Activated CD8-positive, alpha-beta T cell treated with anti-CD3 and anti-CD28 coated beads, Interleukin-2, amount 10 ng/mL, durations not matched to agents 7 days and 5 days (primary cell): ENCODE data around the gene BPIFB4. TPM values are rescaled to one million over a fixed set of nuclear protein-coding genes. Genes with fewer than 3 reads are reported as not detected.

Source experiments
- ATAC-seq: fragments of 150-1000 bp; cut with Tn5 transposase; one replicate; pipeline ENCODE4 v1.10.0; 2021; ENCODE audit warnings: moderate library complexity
- CTCF ChIA-PET: fragments of 350-600 bp; sonication (Branson Sonifier 250); formaldehyde crosslinking; loops from one replicate; lab custom pipeline; 2021; ENCODE audit warnings: antibody characterized with exemption; lab: Charles Lee
- POLR2A ChIA-PET: fragments of 350-600 bp; sonication (Branson Sonifier 250); formaldehyde crosslinking; loops from one replicate; lab custom pipeline; 2021; ENCODE audit warnings: antibody characterized with exemption; lab: Charles Lee
- DNase-seq: peaks from one replicate; pipeline ENCODE4 v3.0.0-alpha.2; 2020
- H3K27ac Mint-ChIP-seq: one replicate; pipeline ENCODE4 v1.8.0; 2021; ENCODE audit warnings: mild to moderate bottlenecking, mixed read lengths
- H3K27me3 Mint-ChIP-seq: one replicate; pipeline ENCODE4 v1.8.0; 2021; ENCODE audit warnings: low read depth, mixed read lengths
- H3K36me3 Mint-ChIP-seq: one replicate; pipeline ENCODE4 v1.8.0; 2021; ENCODE audit warnings: low read depth, mixed read lengths
- H3K4me1 Mint-ChIP-seq: one replicate; pipeline ENCODE4 v1.8.0; 2021; ENCODE audit warnings: low read depth, mixed read lengths
- H3K4me3 Mint-ChIP-seq: one replicate; pipeline ENCODE4 v1.8.0; 2021; ENCODE audit warnings: mild to moderate bottlenecking, mixed read lengths
- H3K9me3 Mint-ChIP-seq: one replicate; pipeline ENCODE4 v1.8.0; 2022; ENCODE audit warnings: mixed read lengths; ENCODE audit not compliant: insufficient read depth
- total RNA-seq, 2 experiments: library from RNA; stranded (reverse); gene quantifications; one replicate each; pipeline ENCODE4 v1.2.3, GENCODE V29; 2021

Gene BPIFB4
- total RNA-seq, 2 experiments from 2014 or later, result not detected

DNA sequence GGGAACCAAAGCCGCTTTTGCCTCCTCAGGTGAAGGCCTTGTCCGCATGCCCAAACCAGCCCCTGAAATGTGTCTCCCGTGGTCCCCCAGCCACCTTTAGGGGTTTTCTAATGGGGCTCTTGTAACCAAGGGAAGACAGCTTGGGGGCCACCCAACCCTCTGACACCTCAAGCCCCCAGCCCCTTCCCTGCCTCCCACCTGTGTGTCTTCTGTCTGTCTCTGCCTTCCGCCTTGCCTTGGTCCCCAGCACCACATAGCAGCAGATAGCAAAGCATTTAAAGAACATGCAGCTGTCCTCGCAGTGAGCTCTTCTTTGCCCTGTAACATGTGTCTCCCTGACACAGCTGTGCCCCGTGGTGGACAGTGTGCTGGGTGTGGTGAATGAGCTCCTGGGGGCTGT lies 16.2 kb upstream of the BPIFB4 start:
- Mint-ChIP-seq H3K27me3 (no peaks in the 10 kb centered on the region), H3K9me3 (no peaks in the 10 kb centered on the region), H3K27ac (no peak overlapping the region), H3K4me3 (no peak overlapping the region), H3K36me3 (no peaks in the 10 kb centered on the region), H3K4me1 (no peaks in the 10 kb centered on the region)
- DNase-seq, result no peak
- CTCF ChIA-PET, result no interaction called here
- no peak for ATAC-seq
- POLR2A ChIA-PET, result no interaction called here

DNA sequence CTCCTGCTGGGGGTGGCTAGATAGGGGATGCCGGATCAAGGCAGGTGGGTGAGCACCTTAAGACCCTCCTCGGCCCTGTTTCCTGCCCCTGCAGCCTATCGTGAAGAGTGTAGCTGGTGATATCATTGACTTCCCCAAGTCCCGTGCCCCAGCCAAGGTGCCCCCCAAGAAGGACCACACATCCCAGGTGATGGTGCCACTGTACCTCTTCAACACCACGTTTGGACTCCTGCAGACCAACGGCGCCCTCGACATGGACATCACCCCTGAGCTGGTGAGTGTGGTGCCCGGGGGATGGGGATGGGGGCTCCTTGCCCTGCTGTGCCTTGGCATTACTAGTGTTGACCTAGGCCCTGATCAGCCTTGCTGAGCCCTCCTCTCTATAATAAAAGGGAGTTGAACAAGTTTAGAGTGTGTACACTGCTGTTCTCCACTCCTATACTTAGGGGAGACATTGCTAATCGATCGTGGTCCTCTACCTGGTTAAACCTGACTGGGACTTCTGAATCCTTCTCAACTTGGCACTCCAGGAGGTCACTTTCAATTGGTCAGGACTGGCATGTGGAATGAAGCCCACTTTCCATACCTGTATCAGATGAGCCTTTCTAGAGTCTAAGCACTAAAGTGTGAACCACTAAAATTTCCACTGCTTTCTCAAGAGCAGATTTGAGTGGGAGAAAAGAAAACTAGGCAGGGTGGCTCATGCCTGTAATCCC lies 14.7 kb upstream of the BPIFB4 start:
- no peak for DNase-seq
- no peaks in the 10 kb centered on the region for H3K4me1 Mint-ChIP-seq
- no peaks in the 10 kb centered on the region for H3K27me3 Mint-ChIP-seq
- no peaks in the 10 kb centered on the region for H3K36me3 Mint-ChIP-seq
- ChIA-PET POLR2A (no interaction called here), CTCF (interaction anchor here (1.5 kb wide), 1 partner anchor 30 kb away, joined by 3 read pairs; no protein-coding TSS in a partner anchor)
- no peak overlapping the region for H3K4me3 Mint-ChIP-seq
- ATAC-seq, result no peak
- no peaks in the 10 kb centered on the region for H3K9me3 Mint-ChIP-seq
- no peak overlapping the region for H3K27ac Mint-ChIP-seq

DNA sequence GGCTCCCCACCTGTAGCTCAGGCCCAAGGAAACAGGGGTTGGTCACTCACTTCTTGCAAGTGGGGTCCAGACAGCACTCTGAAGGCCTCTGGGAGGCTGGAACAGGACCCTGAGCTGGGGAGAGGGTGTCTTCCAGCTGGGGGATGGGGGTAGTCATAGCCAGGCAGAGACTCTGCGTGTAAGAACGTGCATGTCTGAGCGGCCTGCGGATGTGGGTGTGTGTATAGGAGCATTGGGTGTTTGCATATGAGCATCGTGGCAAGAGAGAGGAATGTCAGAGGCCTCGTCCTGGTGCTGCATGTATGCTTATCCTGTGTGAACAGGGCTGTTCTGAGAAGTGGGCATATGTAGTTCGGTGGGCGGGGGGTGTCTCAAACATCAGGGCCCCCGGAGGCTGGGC lies 13.7 kb upstream of the BPIFB4 start:
- H3K4me1 Mint-ChIP-seq, result no peaks in the 10 kb centered on the region
- H3K36me3 Mint-ChIP-seq, result no peaks in the 10 kb centered on the region
- DNase-seq, result no peak
- no peak overlapping the region for H3K4me3 Mint-ChIP-seq
- ChIA-PET POLR2A (no interaction called here), CTCF (interaction anchor here (1.5 kb wide), 1 partner anchor 29 kb away, joined by 3 read pairs; no protein-coding TSS in a partner anchor)
- no peaks in the 10 kb centered on the region for H3K27me3 Mint-ChIP-seq
- no peak overlapping the region for H3K27ac Mint-ChIP-seq
- ATAC-seq, result no peak
- H3K9me3 Mint-ChIP-seq, result no peaks in the 10 kb centered on the region

DNA sequence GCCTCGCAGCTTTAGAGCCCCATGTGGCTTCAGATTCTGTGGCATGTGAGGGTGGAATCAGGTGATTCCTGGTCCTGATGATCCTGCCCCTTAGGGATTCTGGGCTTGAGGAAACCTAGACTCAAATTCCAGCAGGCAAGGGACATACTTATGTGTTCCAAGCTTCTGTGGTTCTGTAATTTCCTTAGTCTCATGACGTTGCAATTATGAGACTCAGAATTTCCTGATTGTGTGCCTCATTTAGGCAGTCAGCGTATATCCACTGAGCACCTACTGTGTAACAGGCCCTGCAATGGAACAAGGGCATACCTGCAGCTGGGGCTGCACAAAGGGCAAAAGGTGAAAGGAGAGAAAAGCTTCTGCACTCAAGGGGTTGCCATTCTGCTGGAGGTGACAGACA lies 11.6 kb upstream of the BPIFB4 start:
- Mint-ChIP-seq H3K4me1 (no peaks in the 10 kb centered on the region), H3K27me3 (no peaks in the 10 kb centered on the region), H3K36me3 (no peaks in the 10 kb centered on the region), H3K27ac (peak overlapping the region; percentile 60), H3K9me3 (no peaks in the 10 kb centered on the region), H3K4me3 (no peak overlapping the region)
- no peak for DNase-seq
- ATAC-seq, result no peak
- CTCF ChIA-PET, result interaction anchor here (1.3 to 1.8 kb wide), 3 partner anchors 9 to 122 kb away, joined by 4 to 7 read pairs (median 5); no protein-coding TSS in a partner anchor
- POLR2A ChIA-PET, result no interaction called here

DNA sequence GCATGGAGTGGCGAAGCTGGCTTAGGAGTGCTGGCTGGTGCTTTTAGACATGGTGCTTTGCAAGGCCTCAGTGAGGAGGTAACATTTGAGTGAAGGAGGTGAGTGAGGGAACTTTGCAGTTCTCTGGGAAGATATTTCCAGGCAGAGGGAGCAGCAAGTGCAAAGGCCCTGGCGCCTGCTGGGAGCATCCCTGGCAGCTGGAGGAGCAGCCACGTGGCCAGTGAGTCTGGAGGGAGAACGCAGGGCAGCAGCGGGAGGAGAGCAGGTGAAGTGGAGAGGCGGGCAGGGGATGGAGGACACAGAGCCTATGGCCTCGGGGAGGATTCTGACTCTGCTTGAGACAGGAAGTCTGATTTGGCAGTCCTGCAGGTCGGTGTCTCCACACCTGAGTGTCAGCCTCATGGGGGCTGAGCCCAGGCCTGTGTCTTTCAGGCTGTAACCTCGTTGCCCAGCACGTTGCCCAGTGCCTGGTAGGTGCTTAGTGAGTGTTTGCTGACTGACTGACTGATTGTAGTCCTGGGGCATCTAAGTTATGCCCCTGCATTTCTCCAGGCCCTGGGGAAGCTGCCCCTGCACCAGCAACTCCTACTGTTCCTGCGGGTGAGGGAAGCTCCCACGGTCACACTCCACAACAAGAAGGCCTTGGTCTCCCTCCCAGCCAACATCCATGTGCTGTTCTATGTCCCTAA lies 11.0 kb upstream of the BPIFB4 start:
- Mint-ChIP-seq H3K27ac (peak overlapping the region; percentile 60), H3K4me1 (no peaks in the 10 kb centered on the region), H3K4me3 (no peak overlapping the region), H3K9me3 (no peaks in the 10 kb centered on the region), H3K27me3 (no peaks in the 10 kb centered on the region), H3K36me3 (no peaks in the 10 kb centered on the region)
- ATAC-seq, result no peak
- DNase-seq, result no peak
- ChIA-PET CTCF (interaction anchor here (1.8 kb wide), 1 partner anchor 12 kb away, joined by 7 read pairs; no protein-coding TSS in a partner anchor), POLR2A (interaction anchor here (0.5 kb wide), 1 partner anchor 123 kb away, joined by 3 read pairs; no protein-coding TSS in a partner anchor)

DNA sequence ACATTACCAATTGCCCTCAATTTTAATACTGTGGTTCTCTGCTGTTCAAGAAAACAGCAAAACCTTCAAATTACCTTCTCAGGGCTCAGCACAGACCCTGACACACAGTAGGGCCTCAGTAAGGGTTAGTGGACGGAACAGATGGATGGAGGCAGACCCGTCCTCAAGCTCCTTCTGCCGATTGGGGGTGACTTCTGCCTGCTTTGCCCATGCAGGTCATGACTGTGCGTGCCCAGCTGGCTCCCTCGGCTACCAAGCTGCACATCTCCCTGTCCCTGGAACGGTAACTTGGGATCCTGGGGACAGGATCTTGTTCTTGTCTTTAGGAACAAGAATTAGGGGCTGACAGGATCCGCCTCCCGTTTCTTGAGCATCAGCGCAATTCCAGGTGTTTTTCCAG lies 9.8 kb upstream of the BPIFB4 start:
- DNase-seq (no peak), ATAC-seq (no peak)
- POLR2A ChIA-PET, result no interaction called here
- Mint-ChIP-seq H3K27ac (no peak overlapping the region), H3K36me3 (no peaks in the 10 kb centered on the region), H3K27me3 (no peaks in the 10 kb centered on the region), H3K9me3 (no peaks in the 10 kb centered on the region), H3K4me3 (no peak overlapping the region), H3K4me1 (no peaks in the 10 kb centered on the region)
- CTCF ChIA-PET, result no interaction called here

DNA sequence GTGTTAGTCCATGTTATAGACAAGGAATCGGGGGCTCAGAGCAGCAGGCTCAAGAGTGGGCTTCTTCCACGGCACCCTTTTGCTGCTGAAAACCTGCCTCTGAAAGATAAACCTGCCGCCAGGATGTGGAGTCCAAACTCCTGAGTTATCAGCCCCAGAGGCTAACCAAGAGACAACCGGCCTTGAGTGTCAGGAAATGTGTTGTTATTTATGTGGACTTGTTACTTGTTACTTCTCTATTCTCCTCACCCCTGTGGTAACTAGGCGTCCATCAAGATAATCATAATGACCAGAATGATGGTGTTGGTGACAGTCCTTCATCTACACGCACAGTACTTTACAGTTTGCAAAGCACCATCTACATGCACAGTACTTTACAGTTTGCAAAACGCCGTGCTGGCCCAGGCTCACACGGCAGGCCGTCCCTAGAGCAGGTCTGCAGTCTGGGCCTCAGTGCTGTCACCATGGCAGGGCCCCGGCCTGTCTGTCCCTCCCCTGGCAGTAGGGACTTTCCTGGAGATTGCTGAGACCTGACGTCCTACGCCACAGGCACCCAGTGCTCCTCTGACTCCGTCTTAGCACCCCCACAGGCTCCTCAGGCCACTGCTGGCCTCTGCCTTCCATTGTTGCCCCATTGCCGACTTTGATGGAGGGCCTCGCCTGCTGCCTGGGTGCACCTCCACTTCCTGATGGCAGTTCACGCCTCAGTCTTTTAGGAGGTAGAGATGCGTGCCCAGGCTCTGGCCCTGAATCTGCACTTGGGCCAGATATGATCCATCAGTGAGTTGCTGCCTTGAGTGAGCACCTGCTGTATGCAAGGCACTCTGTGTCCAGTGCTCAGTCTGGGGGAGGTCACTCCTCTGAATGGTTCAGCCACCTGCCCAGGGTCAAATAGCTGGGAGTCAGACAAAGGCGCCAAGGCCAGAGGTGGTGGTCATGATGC lies 9.1 kb upstream of the BPIFB4 start:
- Mint-ChIP-seq H3K4me3 (no peak overlapping the region), H3K36me3 (no peaks in the 10 kb centered on the region), H3K9me3 (no peaks in the 10 kb centered on the region), H3K4me1 (no peaks in the 10 kb centered on the region), H3K27me3 (no peaks in the 10 kb centered on the region), H3K27ac (no peak overlapping the region)
- CTCF ChIA-PET, result no interaction called here
- no peak for ATAC-seq
- POLR2A ChIA-PET, result no interaction called here
- DNase-seq, result no peak

DNA sequence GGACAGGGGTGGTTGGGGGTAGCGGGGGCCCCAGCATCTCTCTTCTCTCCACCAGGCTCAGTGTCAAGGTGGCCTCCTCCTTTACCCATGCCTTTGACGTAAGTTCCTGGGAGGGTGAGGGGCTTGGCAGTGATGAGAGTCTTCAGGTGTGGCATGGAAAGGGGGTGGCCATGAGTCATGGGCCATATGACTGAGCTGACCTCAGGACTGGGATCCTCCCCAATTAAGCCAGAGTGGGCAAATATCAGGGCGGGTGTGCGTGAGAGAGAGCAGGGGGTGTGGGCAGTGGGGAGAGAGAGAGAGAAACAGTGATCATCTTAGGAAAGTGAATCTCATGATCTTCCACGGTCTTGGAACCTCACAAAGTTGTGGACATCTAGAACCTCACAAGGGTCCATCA lies 8.2 kb upstream of the BPIFB4 start:
- POLR2A ChIA-PET, result no interaction called here
- DNase-seq, result no peak
- CTCF ChIA-PET, result interaction anchor here (1.2 kb wide), 1 partner anchor 126 kb away, joined by 4 read pairs; no protein-coding TSS in a partner anchor
- Mint-ChIP-seq H3K36me3 (no peaks in the 10 kb centered on the region), H3K4me3 (no peak overlapping the region), H3K27me3 (no peaks in the 10 kb centered on the region), H3K9me3 (no peaks in the 10 kb centered on the region), H3K27ac (no peak overlapping the region), H3K4me1 (no peaks in the 10 kb centered on the region)
- no peak for ATAC-seq

DNA sequence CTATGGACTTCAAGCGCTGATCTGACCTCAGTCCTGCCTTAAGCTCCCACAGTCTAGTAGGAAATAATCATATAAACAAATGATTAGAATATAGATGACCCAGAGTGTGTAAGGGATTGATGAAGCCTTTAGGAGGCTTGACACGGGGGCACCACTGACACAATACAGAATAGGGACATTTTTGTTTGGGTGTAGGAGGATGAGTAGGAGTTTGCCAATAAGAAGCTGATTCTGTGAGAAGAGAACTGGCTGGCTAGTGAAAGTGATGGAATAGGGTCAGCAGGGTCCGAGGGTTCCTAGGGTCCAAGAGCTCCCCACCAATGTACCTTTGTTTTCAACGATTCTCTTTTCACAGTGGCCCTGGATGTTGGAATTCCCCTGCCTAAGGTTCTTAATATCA lies 7.1 kb upstream of the BPIFB4 start:
- ATAC-seq (no peak), DNase-seq (no peak)
- H3K27ac Mint-ChIP-seq, result no peak overlapping the region
- ChIA-PET CTCF (interaction anchor here (1.2 kb wide), 1 partner anchor 127 kb away, joined by 4 read pairs; no protein-coding TSS in a partner anchor), POLR2A (no interaction called here)
- no peaks in the 10 kb centered on the region for H3K36me3 Mint-ChIP-seq
- no peak overlapping the region for H3K4me3 Mint-ChIP-seq
- H3K9me3 Mint-ChIP-seq, result no peaks in the 10 kb centered on the region
- H3K4me1 Mint-ChIP-seq, result no peaks in the 10 kb centered on the region
- H3K27me3 Mint-ChIP-seq, result no peaks in the 10 kb centered on the region

DNA sequence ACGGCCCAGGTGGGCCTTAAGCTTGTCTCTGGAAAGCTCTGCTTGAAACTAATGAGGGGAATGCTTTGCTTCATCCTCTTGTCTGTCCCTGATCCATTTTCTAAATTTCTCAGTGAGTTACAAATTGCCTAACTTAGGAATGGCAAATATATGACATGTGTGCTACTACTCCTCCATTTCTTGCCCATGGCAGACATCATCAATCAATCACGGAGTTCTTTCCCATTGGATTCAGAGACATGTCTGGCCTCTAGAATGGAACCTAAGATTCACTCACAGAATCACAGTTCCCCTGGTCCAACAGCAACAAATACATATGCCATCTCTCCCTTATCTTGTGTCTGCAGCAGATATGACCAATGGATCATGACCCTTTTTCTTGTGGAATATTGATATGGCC lies 6.6 kb upstream of the BPIFB4 start:
- ChIA-PET POLR2A (no interaction called here), CTCF (no interaction called here)
- no peak for DNase-seq
- H3K4me1 Mint-ChIP-seq, result no peaks in the 10 kb centered on the region
- ATAC-seq, result no peak
- H3K27ac Mint-ChIP-seq, result no peak overlapping the region
- no peaks in the 10 kb centered on the region for H3K27me3 Mint-ChIP-seq
- H3K9me3 Mint-ChIP-seq, result no peaks in the 10 kb centered on the region
- no peak overlapping the region for H3K4me3 Mint-ChIP-seq
- no peaks in the 10 kb centered on the region for H3K36me3 Mint-ChIP-seq

DNA sequence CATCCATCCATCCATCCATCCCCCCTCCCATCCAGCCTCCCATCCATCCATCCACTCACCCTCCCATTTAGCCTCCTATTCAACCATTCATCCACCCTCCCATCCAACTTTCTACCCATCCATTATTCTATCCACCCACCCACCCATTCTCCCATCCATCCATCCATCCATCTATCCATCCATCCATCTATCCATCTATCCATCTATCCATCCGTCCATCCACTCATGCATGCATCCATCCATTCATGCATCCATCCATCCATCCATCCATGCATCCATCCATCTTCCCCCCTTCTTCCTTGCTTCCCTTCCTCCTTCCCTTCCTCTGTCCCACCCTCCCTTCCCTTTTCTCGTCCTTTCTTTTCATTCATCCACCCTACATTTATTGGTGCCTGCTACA lies 4.8 kb upstream of the BPIFB4 start:
- CTCF ChIA-PET, result interaction anchor here (1.2 kb wide), 1 partner anchor 173 kb away, joined by 3 read pairs; no protein-coding TSS in a partner anchor
- POLR2A ChIA-PET, result no interaction called here
- Mint-ChIP-seq H3K9me3 (no peaks in the 10 kb centered on the region), H3K36me3 (no peaks in the 10 kb centered on the region), H3K4me1 (no peaks in the 10 kb centered on the region), H3K4me3 (no peak overlapping the region), H3K27me3 (no peaks in the 10 kb centered on the region), H3K27ac (no peak overlapping the region)
- DNase-seq (no peak), ATAC-seq (no peak)
